DND-41 (cell line): ENCODE measurements around the gene SLC22A14.
"Not testable (repeated sequence)": the region's sequence is repeated elsewhere in the genome, so short reads cannot be mapped to it uniquely, and the experiment has no call there.

Experiments
- EZH2 ChIP-seq: IDR thresholded peaks from 3 replicates; pipeline ENCODE4 v1.6.1; 2012; ENCODE audit warnings: borderline replicate concordance, low read depth, mild to moderate bottlenecking, moderate library complexity, low read length, inconsistent platforms; ENCODE audit not compliant: severe bottlenecking
- TF ChIP-seq, protein P1 (sequence below): IDR thresholded peaks from 2 replicates; pipeline ENCODE4 v1.5.1; 2012; ENCODE audit warnings: borderline replicate concordance, low read length, moderate library complexity, mild to moderate bottlenecking; ENCODE audit not compliant: poor library complexity, severe bottlenecking; ENCODE audit errors: extremely low read depth

DNA sequence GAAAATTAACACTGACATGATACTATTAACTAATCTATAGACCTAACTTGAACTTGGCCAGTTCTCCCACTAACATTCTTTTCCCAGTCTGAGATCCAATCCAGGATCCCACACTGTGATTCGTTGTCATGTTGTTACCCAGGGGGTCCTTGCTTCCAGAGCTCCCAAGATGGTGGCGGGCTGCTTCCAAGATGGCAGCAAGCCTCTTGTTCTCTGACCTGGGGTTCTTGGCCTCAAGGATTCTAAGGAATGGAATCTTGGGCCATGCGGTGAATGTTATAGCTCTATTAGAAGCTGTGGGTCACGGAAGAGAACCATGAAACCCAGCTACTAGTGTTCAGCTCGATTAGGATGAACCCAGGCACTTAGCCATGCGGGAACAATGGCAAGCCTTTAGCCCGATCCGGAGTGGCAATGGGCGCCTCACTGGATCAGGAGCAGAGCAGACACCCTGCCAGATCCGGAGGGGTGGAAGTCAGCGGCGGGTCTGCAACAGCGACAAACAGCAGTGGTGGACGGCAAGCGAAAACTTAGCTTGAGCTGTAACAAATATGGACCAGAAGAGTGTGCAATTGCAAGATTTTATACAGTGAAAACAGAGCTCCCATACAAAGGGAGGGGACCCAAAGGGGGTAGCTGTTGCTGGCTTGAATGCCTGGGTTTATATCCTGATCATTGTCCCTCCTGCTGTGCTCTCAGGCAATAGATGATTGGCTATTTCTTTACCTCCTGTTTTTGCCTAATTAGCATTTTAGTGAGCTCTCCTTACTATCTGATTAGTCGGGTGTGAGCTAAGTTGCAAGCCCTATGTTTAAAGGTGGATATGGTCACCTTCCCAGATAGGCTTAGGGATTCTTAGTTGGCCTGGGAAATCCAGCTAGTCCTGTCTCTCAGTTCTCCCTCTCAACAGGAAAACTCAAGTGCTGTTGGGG is 7.5 kb downstream of the SLC22A14 start:
- TF ChIP-seq, protein P1, sequence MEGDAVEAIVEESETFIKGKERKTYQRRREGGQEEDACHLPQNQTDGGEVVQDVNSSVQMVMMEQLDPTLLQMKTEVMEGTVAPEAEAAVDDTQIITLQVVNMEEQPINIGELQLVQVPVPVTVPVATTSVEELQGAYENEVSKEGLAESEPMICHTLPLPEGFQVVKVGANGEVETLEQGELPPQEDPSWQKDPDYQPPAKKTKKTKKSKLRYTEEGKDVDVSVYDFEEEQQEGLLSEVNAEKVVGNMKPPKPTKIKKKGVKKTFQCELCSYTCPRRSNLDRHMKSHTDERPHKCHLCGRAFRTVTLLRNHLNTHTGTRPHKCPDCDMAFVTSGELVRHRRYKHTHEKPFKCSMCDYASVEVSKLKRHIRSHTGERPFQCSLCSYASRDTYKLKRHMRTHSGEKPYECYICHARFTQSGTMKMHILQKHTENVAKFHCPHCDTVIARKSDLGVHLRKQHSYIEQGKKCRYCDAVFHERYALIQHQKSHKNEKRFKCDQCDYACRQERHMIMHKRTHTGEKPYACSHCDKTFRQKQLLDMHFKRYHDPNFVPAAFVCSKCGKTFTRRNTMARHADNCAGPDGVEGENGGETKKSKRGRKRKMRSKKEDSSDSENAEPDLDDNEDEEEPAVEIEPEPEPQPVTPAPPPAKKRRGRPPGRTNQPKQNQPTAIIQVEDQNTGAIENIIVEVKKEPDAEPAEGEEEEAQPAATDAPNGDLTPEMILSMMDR: not testable (repeated sequence)
- TF ChIP-seq EZH2: not testable (repeated sequence)
